SH-SY5Y (cell line): ENCODE results near the gene TMED4.

Source experiments
- GATA2 ChIP-seq: IDR thresholded peaks from 2 replicates; pipeline ENCODE4 v1.6.1; 2011; ENCODE audit warnings: mild to moderate bottlenecking, low read depth, low read length
- GATA3 ChIP-seq: IDR thresholded peaks from 2 replicates; pipeline ENCODE4 v1.6.1; 2011; ENCODE audit warnings: low read depth, mild to moderate bottlenecking, low read length, moderate library complexity

DNA sequence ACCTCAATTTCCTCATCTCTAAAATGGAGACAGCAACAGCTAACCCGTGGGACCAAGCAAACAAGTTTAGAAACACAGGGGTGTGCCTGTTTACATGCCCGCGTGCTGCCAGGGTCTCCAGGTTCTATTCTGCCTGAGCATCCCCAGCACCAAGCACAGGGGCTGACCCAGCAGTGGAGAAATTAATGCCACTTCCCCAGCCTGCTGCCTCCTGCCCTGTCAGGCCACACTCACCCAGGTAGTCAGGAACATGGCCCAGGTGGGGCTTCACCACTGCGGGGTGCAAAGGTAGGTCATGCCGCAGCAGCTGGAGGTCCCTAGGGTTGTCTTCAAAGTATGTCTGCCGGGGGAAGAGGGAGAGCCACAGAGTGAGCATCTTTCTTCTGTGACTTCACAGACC lies 14.1 kb downstream of the TMED4 start:
- TF ChIP-seq GATA3, result no peak
- no peak for TF ChIP-seq GATA2
